HCT116 (cell line): ENCODE results near the gene TRHDE. TPM values are rescaled to one million over a fixed set of nuclear protein-coding genes. Genes with fewer than 3 reads are reported as not detected.

Experiments used
- ATAC-seq: fragments of 200-7000 bp; cut with Tn5 transposase; 2 replicates; pipeline ENCODE4 v1.9.1; 2020; ENCODE audit warnings: mild to moderate bottlenecking, moderate library complexity
- BruUV-seq: library from RNA; stranded (reverse); fragments of 400-500 nt; replicated peaks from 2 replicates; lab custom pipeline; 2021; lab: Mats Ljungman, UMichigan
- CTCF ChIA-PET: fragments of 300-600 bp; sonication (Branson Sonifier 250); formaldehyde crosslinking; loops from one replicate; lab custom pipeline; 2021; ENCODE audit warnings: antibody characterized with exemption; lab: Charles Lee
- POLR2A ChIA-PET: fragments of 300-600, 350-600 bp; sonication (Branson Sonifier 250); formaldehyde crosslinking; loops from one replicate; lab custom pipeline; 2021; ENCODE audit warnings: antibody characterized with exemption; lab: Charles Lee
- RAD21 ChIA-PET, 2 experiments: fragments of 300-600 bp; sonication (Branson Sonifier 250); formaldehyde crosslinking; loops; one replicate each; lab custom pipeline; 2023; ENCODE audit warnings: low total read pairs in 2 of 2; ENCODE audit not compliant: uncharacterized antibody in 2 of 2, unreplicated experiment in 2 of 2, low non-redundant PET in 1 of 2; lab: Charles Lee
- DNase-seq: peaks from one replicate; pipeline ENCODE4 v3.0.0-alpha.2; 2010; ENCODE audit warnings: low read depth, low spot score
- H2AFZ ChIP-seq: fragments of 200-600 bp; shearing (Covaris generic), sonication (generic); 2 replicates; pipeline ENCODE4 v1.6.1; 2017; ENCODE audit warnings: low read depth, mixed run types, mixed read lengths, antibody characterized with exemption, low read length; ENCODE audit not compliant: poor library complexity, severe bottlenecking
- H3K27ac ChIP-seq: 2 replicates; pipeline ENCODE4 v1.5.1; 2012; ENCODE audit warnings: low read depth, low read length
- H3K27me3 ChIP-seq: fragments of 200-600 bp; sonication (generic); 2 replicates; pipeline ENCODE4 v1.6.1; 2016; ENCODE audit warnings: mixed run types, low read length, mixed read lengths; ENCODE audit not compliant: insufficient read depth
- H3K36me3 ChIP-seq, 2 experiments: fragments of 200-500 bp in 1 of 2; fragments of 200-600 bp in 1 of 2; sonication (Bioruptor generic) in 1 of 2; sonication (generic) in 1 of 2; 2 replicates each; pipeline versions ENCODE4 v1.5.1 to v1.6.1; 2014 to 2016; ENCODE audit warnings: low read length in 2 of 2, inconsistent platforms in 1 of 2, mixed read lengths in 1 of 2, mixed run types in 1 of 2; ENCODE audit not compliant: insufficient read depth in 2 of 2, control insufficient read depth in 1 of 2
- H3K4me1 ChIP-seq, 2 experiments: fragments of 200-600 bp in 1 of 2; sonication (generic) in 1 of 2; 2 replicates each; pipeline versions ENCODE4 v1.5.1 to v1.6.1; 2012 to 2017; ENCODE audit warnings: low read length in 2 of 2, inconsistent platforms in 1 of 2, mild to moderate bottlenecking in 1 of 2, mixed read lengths in 1 of 2, mixed run types in 1 of 2, moderate library complexity in 1 of 2; ENCODE audit not compliant: insufficient read depth in 2 of 2, control insufficient read depth in 1 of 2
- H3K4me2 ChIP-seq: fragments of 200-600 bp; sonication (generic); 2 replicates; pipeline ENCODE4 v1.6.1; 2017; ENCODE audit warnings: mixed run types, low read length, mixed read lengths
- H3K4me3 ChIP-seq, 2 experiments: fragments of 200-600 bp in 1 of 2; sonication (generic) in 1 of 2; replicated peaks in 1 of 2; 2 replicates each; pipeline ENCODE4 v1.5.1; 2011 to 2016; ENCODE audit warnings: low read length in 2 of 2, control low read depth in 1 of 2, low read depth in 1 of 2, mild to moderate bottlenecking in 1 of 2, mixed read lengths in 1 of 2, mixed run types in 1 of 2
- H3K79me2 ChIP-seq: fragments of 200-600 bp; sonication (generic); 2 replicates; pipeline ENCODE4 v1.6.1; 2017; ENCODE audit warnings: mild to moderate bottlenecking, mixed run types, low read length, moderate library complexity, mixed read lengths; ENCODE audit not compliant: insufficient read depth
- H3K9ac ChIP-seq: fragments of 200-600 bp; sonication (generic); 2 replicates; pipeline ENCODE4 v1.6.1; 2016; ENCODE audit warnings: low read length, mixed read lengths
- H3K9me2 ChIP-seq: fragments of 200-600 bp; sonication (generic), shearing (Covaris generic); 2 replicates; pipeline ENCODE4 v1.6.1; 2017; ENCODE audit warnings: mixed run types, mild to moderate bottlenecking, moderate library complexity; ENCODE audit not compliant: insufficient read depth
- H3K9me3 ChIP-seq, 2 experiments: fragments of 200-500 bp in 1 of 2; fragments of 200-600 bp in 1 of 2; sonication (Bioruptor generic) in 1 of 2; sonication (generic) in 1 of 2; 2 replicates each; pipeline ENCODE4 v1.6.1; 2014 to 2017; ENCODE audit warnings: low read length in 2 of 2, mixed read lengths in 2 of 2, inconsistent platforms in 1 of 2, low read depth in 1 of 2, mild to moderate bottlenecking in 1 of 2, mixed run types in 1 of 2, moderate library complexity in 1 of 2; ENCODE audit not compliant: control insufficient read depth in 1 of 2, insufficient read depth in 1 of 2
- H4K20me1 ChIP-seq: fragments of 200-600 bp; sonication (generic), shearing (Covaris generic); 2 replicates; pipeline ENCODE4 v1.6.1; 2017; ENCODE audit warnings: mixed run types, mild to moderate bottlenecking, moderate library complexity; ENCODE audit not compliant: insufficient read depth
- CEBPB ChIP-seq: IDR thresholded peaks from 2 replicates; pipeline ENCODE4 v1.6.1; 2012; ENCODE audit warnings: low read depth
- EGR1 ChIP-seq: IDR thresholded peaks from 2 replicates; pipeline ENCODE4 v1.6.1; 2012; ENCODE audit warnings: low read depth
- ELF1 ChIP-seq: IDR thresholded peaks from 2 replicates; pipeline ENCODE4 v1.6.1; 2012; ENCODE audit warnings: low read depth, borderline replicate concordance
- EZH2phosphoT487 ChIP-seq: fragments of 200-600 bp; IDR thresholded peaks from 2 replicates; pipeline ENCODE4 v1.6.1; 2018; ENCODE audit warnings: antibody characterized with exemption, borderline replicate concordance
- POLR2AphosphoS5 ChIP-seq: IDR thresholded peaks from 2 replicates; pipeline ENCODE4 v1.6.1; 2011; ENCODE audit warnings: mild to moderate bottlenecking, low read depth, low read length, moderate library complexity
- RAD21 ChIP-seq: IDR thresholded peaks from 2 replicates; pipeline ENCODE4 v1.6.1; 2012; ENCODE audit warnings: low read depth, mild to moderate bottlenecking
- YY1 ChIP-seq: IDR thresholded peaks from 2 replicates; pipeline ENCODE4 v1.6.1; 2011; ENCODE audit warnings: low read length, low read depth, moderate library complexity, mild to moderate bottlenecking; ENCODE audit not compliant: insufficient replicate concordance; ENCODE audit errors: extremely low read depth
- ZFX ChIP-seq: fragments of 450-650 bp; IDR thresholded peaks from 2 replicates; pipeline ENCODE4 v1.6.1; 2017
- intact Hi-C: fragments of 100-400 bp; cut with micrococcal nuclease; formaldehyde crosslinking; loops from 2 replicates; pipeline ENCODE4 v1.10.0; 2022
- total RNA-seq: library from RNA; stranded (reverse); gene quantifications from one replicate; pipeline ENCODE4 v1.2.1, GENCODE V29; 2021; ENCODE audit not compliant: unreplicated experiment
- TF ChIP-seq, protein P1 (sequence below): IDR thresholded peaks from 2 replicates; pipeline ENCODE4 v1.6.1; 2012; ENCODE audit warnings: low read depth
- TF ChIP-seq, protein P2 (sequence below): IDR thresholded peaks from 2 replicates; pipeline ENCODE4 v1.6.1; 2011; ENCODE audit warnings: mild to moderate bottlenecking, low read length, moderate library complexity; ENCODE audit not compliant: insufficient replicate concordance; ENCODE audit errors: extremely low read depth
- TF ChIP-seq, protein P3 (sequence below): IDR thresholded peaks from 2 replicates; pipeline ENCODE4 v1.6.1; 2012

TRHDE gene
- total RNA-seq, 1 experiment from 2014 or later: 2.9 TPM

DNA sequence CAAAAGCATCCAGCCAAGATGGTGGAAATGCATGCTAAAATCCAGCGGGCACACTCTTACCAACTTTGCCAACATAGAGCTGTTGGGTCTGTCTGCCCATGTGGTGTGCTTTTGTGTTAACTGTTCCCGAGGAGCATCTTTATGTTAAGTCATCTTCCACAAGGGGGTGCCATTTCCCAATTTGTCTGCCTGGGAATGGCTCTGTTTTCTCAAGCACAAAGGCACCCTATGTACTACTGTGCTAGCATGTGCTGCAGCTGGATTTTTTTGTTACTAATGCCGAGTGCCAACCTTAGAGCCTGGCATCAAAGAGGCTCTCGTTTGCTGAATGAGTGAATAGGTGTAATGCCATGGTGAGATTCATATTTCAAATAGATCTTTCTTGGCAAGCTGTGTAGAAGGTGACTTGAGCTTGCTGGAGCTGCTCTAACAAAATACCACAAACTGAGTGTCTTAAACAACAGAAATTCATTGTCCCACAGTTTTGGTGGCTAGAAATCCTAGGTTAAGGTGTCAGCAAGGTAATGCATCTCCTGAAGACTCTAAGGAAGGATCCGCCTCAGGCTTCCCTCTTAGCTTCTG lies 74.3 kb downstream of the TRHDE start (continued):
- TF ChIP-seq, protein P1, sequence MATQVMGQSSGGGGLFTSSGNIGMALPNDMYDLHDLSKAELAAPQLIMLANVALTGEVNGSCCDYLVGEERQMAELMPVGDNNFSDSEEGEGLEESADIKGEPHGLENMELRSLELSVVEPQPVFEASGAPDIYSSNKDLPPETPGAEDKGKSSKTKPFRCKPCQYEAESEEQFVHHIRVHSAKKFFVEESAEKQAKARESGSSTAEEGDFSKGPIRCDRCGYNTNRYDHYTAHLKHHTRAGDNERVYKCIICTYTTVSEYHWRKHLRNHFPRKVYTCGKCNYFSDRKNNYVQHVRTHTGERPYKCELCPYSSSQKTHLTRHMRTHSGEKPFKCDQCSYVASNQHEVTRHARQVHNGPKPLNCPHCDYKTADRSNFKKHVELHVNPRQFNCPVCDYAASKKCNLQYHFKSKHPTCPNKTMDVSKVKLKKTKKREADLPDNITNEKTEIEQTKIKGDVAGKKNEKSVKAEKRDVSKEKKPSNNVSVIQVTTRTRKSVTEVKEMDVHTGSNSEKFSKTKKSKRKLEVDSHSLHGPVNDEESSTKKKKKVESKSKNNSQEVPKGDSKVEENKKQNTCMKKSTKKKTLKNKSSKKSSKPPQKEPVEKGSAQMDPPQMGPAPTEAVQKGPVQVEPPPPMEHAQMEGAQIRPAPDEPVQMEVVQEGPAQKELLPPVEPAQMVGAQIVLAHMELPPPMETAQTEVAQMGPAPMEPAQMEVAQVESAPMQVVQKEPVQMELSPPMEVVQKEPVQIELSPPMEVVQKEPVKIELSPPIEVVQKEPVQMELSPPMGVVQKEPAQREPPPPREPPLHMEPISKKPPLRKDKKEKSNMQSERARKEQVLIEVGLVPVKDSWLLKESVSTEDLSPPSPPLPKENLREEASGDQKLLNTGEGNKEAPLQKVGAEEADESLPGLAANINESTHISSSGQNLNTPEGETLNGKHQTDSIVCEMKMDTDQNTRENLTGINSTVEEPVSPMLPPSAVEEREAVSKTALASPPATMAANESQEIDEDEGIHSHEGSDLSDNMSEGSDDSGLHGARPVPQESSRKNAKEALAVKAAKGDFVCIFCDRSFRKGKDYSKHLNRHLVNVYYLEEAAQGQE: no peak
- TF ChIP-seq ELF1 (no peak), CEBPB (no peak), POLR2AphosphoS5 (no peak), ZFX (no peak), EGR1 (no peak)
- TF ChIP-seq, protein P2, sequence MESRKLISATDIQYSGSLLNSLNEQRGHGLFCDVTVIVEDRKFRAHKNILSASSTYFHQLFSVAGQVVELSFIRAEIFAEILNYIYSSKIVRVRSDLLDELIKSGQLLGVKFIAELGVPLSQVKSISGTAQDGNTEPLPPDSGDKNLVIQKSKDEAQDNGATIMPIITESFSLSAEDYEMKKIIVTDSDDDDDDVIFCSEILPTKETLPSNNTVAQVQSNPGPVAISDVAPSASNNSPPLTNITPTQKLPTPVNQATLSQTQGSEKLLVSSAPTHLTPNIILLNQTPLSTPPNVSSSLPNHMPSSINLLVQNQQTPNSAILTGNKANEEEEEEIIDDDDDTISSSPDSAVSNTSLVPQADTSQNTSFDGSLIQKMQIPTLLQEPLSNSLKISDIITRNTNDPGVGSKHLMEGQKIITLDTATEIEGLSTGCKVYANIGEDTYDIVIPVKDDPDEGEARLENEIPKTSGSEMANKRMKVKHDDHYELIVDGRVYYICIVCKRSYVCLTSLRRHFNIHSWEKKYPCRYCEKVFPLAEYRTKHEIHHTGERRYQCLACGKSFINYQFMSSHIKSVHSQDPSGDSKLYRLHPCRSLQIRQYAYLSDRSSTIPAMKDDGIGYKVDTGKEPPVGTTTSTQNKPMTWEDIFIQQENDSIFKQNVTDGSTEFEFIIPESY: no peak
- TF ChIP-seq, protein P3, sequence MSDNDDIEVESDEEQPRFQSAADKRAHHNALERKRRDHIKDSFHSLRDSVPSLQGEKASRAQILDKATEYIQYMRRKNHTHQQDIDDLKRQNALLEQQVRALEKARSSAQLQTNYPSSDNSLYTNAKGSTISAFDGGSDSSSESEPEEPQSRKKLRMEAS: peak; percentile 39; the same call in 1 of the 2 replicates

DNA sequence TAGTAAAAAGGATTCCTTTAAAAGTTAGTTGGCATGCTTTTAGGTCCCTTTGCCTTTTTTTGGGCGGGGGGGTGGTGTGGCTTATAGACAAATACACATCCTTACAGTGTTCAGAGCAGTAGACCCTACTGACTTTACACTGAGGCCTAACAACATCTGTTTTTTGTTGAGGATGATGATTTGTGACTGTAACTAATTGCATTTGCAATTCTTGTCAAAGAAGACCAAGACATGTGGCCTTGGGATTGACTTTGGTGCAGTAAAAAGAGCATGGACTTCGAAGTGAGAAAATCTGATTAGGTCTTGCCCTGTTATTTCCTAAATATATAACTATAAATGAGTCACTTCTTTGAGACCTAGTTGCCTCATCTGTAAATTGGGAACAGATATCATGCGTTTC lies 77.3 kb downstream of the TRHDE start:
- Histone ChIP-seq H3K79me2 (no peaks in the 10 kb centered on the region), H3K9me3 (no peaks in the 10 kb centered on the region), H3K27ac (no peak overlapping the region), H3K4me2 (no peak overlapping the region), H3K36me3 (no peaks in the 10 kb centered on the region), H3K9me2 (no peaks in the 10 kb centered on the region), H4K20me1 (no peaks in the 10 kb centered on the region), H3K27me3 (no peaks in the 10 kb centered on the region), H2AFZ (no peak overlapping the region), H3K9ac (no peak overlapping the region), H3K4me1 (no peaks in the 10 kb centered on the region), H3K4me3 (no peak overlapping the region)
- no TSS peak for BruUV-seq
- CTCF ChIA-PET: no interaction called here
- POLR2A ChIA-PET: no interaction called here
- RAD21 ChIA-PET: no interaction called here
- DNase-seq: no peak
- intact Hi-C loops: loop anchor here (5.0 kb wide), 3 partner anchors 332 to 1673 kb away; no protein-coding TSS in a partner anchor
- no peak for ATAC-seq
- TF ChIP-seq, protein P2: no peak
- TF ChIP-seq YY1: no peak
- TF ChIP-seq EZH2phosphoT487: no peak
- TF ChIP-seq, protein P1: no peak
- no peak for TF ChIP-seq RAD21
